Uterus (tissue), 4 donors: ENCODE measurements around the gene COX11. TPM values are rescaled to one million over a fixed set of nuclear protein-coding genes. Genes with fewer than 3 reads are reported as not detected.

ENCODE experiments used
- DNase-seq, 2 donors: peaks; one replicate each; pipeline ENCODE4 v3.0.0-alpha.2; 2019 to 2020
- H3K27ac ChIP-seq, 2 donors: fragments of 200-600 bp; sonication (generic); 1 replicate in 1 of 2; 2 replicates in 1 of 2; pipeline ENCODE4 v1.5.1; 2016 to 2018
- H3K27me3 ChIP-seq, 2 donors: fragments of 200-600 bp; sonication (generic); one replicate each; pipeline ENCODE4 v1.5.1; 2018 to 2019; ENCODE audit warnings: control low read depth in 1 of 2
- H3K36me3 ChIP-seq, 2 donors: fragments of 200-600 bp; sonication (generic); one replicate each; pipeline ENCODE4 v1.5.1; 2019; ENCODE audit warnings: control low read depth in 1 of 2
- H3K4me1 ChIP-seq, 2 donors: fragments of 200-600 bp; sonication (generic); one replicate each; pipeline ENCODE4 v1.5.1; 2018 to 2019; ENCODE audit warnings: control low read depth in 1 of 2
- H3K4me3 ChIP-seq, 2 donors: fragments of 200-600 bp; sonication (generic); 1 replicate in 1 of 2; 2 replicates in 1 of 2; pipeline ENCODE4 v1.5.1; 2018 to 2019; ENCODE audit warnings: mild to moderate bottlenecking in 1 of 2
- H3K9me3 ChIP-seq, 2 donors: fragments of 200-600 bp; sonication (generic); one replicate each; pipeline ENCODE4 v1.5.1; 2019; ENCODE audit warnings: control low read depth in 1 of 2
- CTCF ChIP-seq, 4 experiments: fragments of 200-600 bp in 2 of 4; fragments of 450-650 bp in 2 of 4; sonication (generic) in 2 of 4; IDR thresholded peaks; one replicate each; pipeline ENCODE4 v1.5.1; 2016 to 2019; ENCODE audit warnings: antibody characterized with exemption in 4 of 4, mild to moderate bottlenecking in 2 of 4, moderate library complexity in 1 of 4
- POLR2A ChIP-seq, 2 donors: fragments of 450-650 bp; IDR thresholded peaks; one replicate each; pipeline ENCODE4 v1.6.1; 2016; ENCODE audit warnings: antibody characterized with exemption in 2 of 2, mild to moderate bottlenecking in 1 of 2, moderate library complexity in 1 of 2
- intact Hi-C: fragments of 100-400 bp; cut with DNase I; formaldehyde crosslinking; loops from one replicate; pipeline ENCODE4 v1.15.1; 2023; ENCODE audit warnings: low total_unique reads
- total RNA-seq, 4 donors: library from RNA; depleted of rRNA in 3 of 4; stranded (reverse); fragments of >200 nt in 3 of 4; gene quantifications; one replicate each; pipeline versions ENCODE4 v1.1.0 to v1.2.4, GENCODE V29; 2014 to 2023
- donor health status: DM: yes; HTN: yes; CAD: no.

Gene COX11
- total RNA-seq, 4 donors from 2014 or later = 53.3 to 90.3 (median 74.2) TPM

GRCh38 chr17:54992797-54993639 lies 24.6 kb upstream of the COX11 start:
- intact Hi-C loops = no loop called here
- Histone ChIP-seq H3K9me3 (no peaks in the 10 kb centered on the region), H3K4me3 (no peak overlapping the region), H3K4me1 (no peaks in the 10 kb centered on the region), H3K27ac (no peak overlapping the region), H3K27me3 (no peaks in the 10 kb centered on the region), H3K36me3 (no peaks in the 10 kb centered on the region)
- DNase-seq = no peak
- TF ChIP-seq CTCF (IDR thresholded peaks at IDR 0.05) (peak; percentile 53 to 64 (median 60)), POLR2A (IDR thresholded peaks at IDR 0.05) (no peak)

- H3K27ac ChIP-seq = no peak overlapping the region
- DNase-seq = no peak
- intact Hi-C loops = no loop called here
- H3K27me3 ChIP-seq = no peaks in the 10 kb centered on the region
- no peak overlapping the region for H3K4me3 ChIP-seq
- no peaks in the 10 kb centered on the region for H3K4me1 ChIP-seq
- H3K36me3 ChIP-seq = no peaks in the 10 kb centered on the region
- H3K9me3 ChIP-seq = no peaks in the 10 kb centered on the region
- TF ChIP-seq POLR2A (IDR thresholded peaks at IDR 0.05) = no peak
- no peak for TF ChIP-seq CTCF (IDR thresholded peaks at IDR 0.05)
Measured at GRCh38 chr17:54991567-54991966, 23.1 kb upstream of the COX11 start.

GRCh38 chr17:54990118-54990517 lies 21.7 kb upstream of the COX11 start:
- no peaks in the 10 kb centered on the region for H3K4me1 ChIP-seq
- no peaks in the 10 kb centered on the region for H3K9me3 ChIP-seq
- H3K36me3 ChIP-seq = no peaks in the 10 kb centered on the region
- no peak overlapping the region for H3K27ac ChIP-seq
- intact Hi-C loops = no loop called here
- TF ChIP-seq POLR2A (IDR thresholded peaks at IDR 0.05) (no peak), CTCF (IDR thresholded peaks at IDR 0.05) (no peak)
- DNase-seq = no peak
- H3K27me3 ChIP-seq = no peaks in the 10 kb centered on the region
- H3K4me3 ChIP-seq = no peak overlapping the region

GRCh38 chr17:54985476-54985875 lies 17.0 kb upstream of the COX11 start:
- no peak for DNase-seq
- no peaks in the 10 kb centered on the region for H3K4me1 ChIP-seq
- H3K36me3 ChIP-seq = no peaks in the 10 kb centered on the region
- H3K27me3 ChIP-seq = no peaks in the 10 kb centered on the region
- TF ChIP-seq POLR2A (IDR thresholded peaks at IDR 0.05) (no peak), CTCF (IDR thresholded peaks at IDR 0.05) (no peak)
- no peak overlapping the region for H3K27ac ChIP-seq
- intact Hi-C loops = no loop called here
- H3K4me3 ChIP-seq = no peak overlapping the region
- H3K9me3 ChIP-seq = no peaks in the 10 kb centered on the region

GRCh38 chr17:54983260-54983659 lies 14.8 kb upstream of the COX11 start:
- intact Hi-C loops = no loop called here
- Histone ChIP-seq H3K27me3 (no peaks in the 10 kb centered on the region), H3K4me1 (no peaks in the 10 kb centered on the region), H3K4me3 (no peak overlapping the region), H3K36me3 (no peaks in the 10 kb centered on the region), H3K9me3 (no peaks in the 10 kb centered on the region), H3K27ac (peak overlapping the region in 1 of 2 donors; percentile 24)
- no peak for TF ChIP-seq POLR2A (IDR thresholded peaks at IDR 0.05)
- no peak for DNase-seq
